Stimulated activated CD4-positive, alpha-beta T cell treated with anti-CD3 and anti-CD28 coated beads, TNF-alpha, amount 100 ng/mL, for 1 hour (primary cell): ENCODE results near the gene ZNF521.

Experiments used
- DNase-seq, 3 donors: peaks; one replicate each; pipeline ENCODE4 v3.0.0-alpha.2; 2020; ENCODE audit warnings: low read depth in 3 of 3, low spot score in 1 of 3

The ZNF521 gene

GRCh38 chr18:25077944-25078723 is 273.8 kb downstream of the ZNF521 start:
- DNase-seq: no peak

- no peak for DNase-seq
Measured at GRCh38 chr18:25077038-25077943, 274.7 kb downstream of the ZNF521 start.

GRCh38 chr18:25075783-25076182 is 276.2 kb downstream of the ZNF521 start:
- DNase-seq: no peak

GRCh38 chr18:25075331-25075730 is 276.6 kb downstream of the ZNF521 start:
- no peak for DNase-seq

GRCh38 chr18:25074925-25075324 is 277.0 kb downstream of the ZNF521 start:
- DNase-seq: no peak

- DNase-seq: no peak
Measured at GRCh38 chr18:25072205-25072604, 279.8 kb downstream of the ZNF521 start.

GRCh38 chr18:25067275-25068025 is 284.5 kb downstream of the ZNF521 start:
- DNase-seq: no peak

GRCh38 chr18:25066516-25066915 is 285.4 kb downstream of the ZNF521 start:
- no peak for DNase-seq

GRCh38 chr18:25062720-25063119 is 289.2 kb downstream of the ZNF521 start:
- DNase-seq: no peak

GRCh38 chr18:25061395-25061794 is 290.6 kb downstream of the ZNF521 start:
- no peak for DNase-seq

- DNase-seq: no peak
Measured at GRCh38 chr18:25058521-25058920, 293.4 kb downstream of the ZNF521 start.

GRCh38 chr18:25057491-25058050 is 294.4 kb downstream of the ZNF521 start:
- DNase-seq: no peak

- no peak for DNase-seq
Measured at GRCh38 chr18:25056429-25056828, 295.5 kb downstream of the ZNF521 start.

GRCh38 chr18:25055076-25055475 is 296.9 kb downstream of the ZNF521 start:
- no peak for DNase-seq

- DNase-seq: no peak
Measured at GRCh38 chr18:25053466-25053865, 298.5 kb downstream of the ZNF521 start.

- DNase-seq: no peak
Measured at GRCh38 chr18:25052511-25052921, 299.4 kb downstream of the ZNF521 start.

GRCh38 chr18:25050605-25051004 is 301.4 kb downstream of the ZNF521 start:
- no peak for DNase-seq

GRCh38 chr18:25047983-25048382 is 304.0 kb downstream of the ZNF521 start:
- no peak for DNase-seq

GRCh38 chr18:25047421-25047820 is 304.5 kb downstream of the ZNF521 start:
- DNase-seq: no peak

GRCh38 chr18:25044694-25045093 is 307.3 kb downstream of the ZNF521 start:
- DNase-seq: no peak

- DNase-seq: no peak
Measured at GRCh38 chr18:25043104-25043503, 308.9 kb downstream of the ZNF521 start.
